GM12878 (cell line): ENCODE results near the gene STKLD1. TPM values are rescaled to one million over a fixed set of nuclear protein-coding genes. Genes with fewer than 3 reads are reported as not detected.

ENCODE experiments used
- ATAC-seq: fragments of 200-7000 bp; cut with Tn5 transposase; 3 replicates; pipeline ENCODE4 v1.9.1; 2020; ENCODE audit warnings: mild to moderate bottlenecking, moderate library complexity
- BruUV-seq: library from RNA; stranded (reverse); fragments of 400-500 nt; replicated peaks from 2 replicates; lab custom pipeline; 2021; lab: Mats Ljungman, UMichigan
- CTCF ChIA-PET: fragments of 300-600 bp; sonication (Branson Sonifier 250); formaldehyde crosslinking; extraction: SDS; loops from one replicate; lab custom pipeline; 2021; ENCODE audit warnings: inconsistent platforms; lab: Yijun Ruan, JAX
- POLR2A ChIA-PET: fragments of 350-600 bp; formaldehyde crosslinking; extraction: SDS; loops from one replicate; lab custom pipeline; 2021; ENCODE audit warnings: inconsistent platforms; lab: Charles Lee
- RAD21 ChIA-PET: fragments of 300-600 bp; sonication (Branson Sonifier 250); formaldehyde crosslinking; loops from one replicate; lab custom pipeline; 2023; ENCODE audit warnings: antibody characterized with exemption; ENCODE audit not compliant: unreplicated experiment; lab: Charles Lee
- SMC1A ChIA-PET: fragments of 300-600 bp; sonication (Branson Sonifier 250); formaldehyde crosslinking; loops from one replicate; lab custom pipeline; 2023; ENCODE audit not compliant: unreplicated experiment, uncharacterized antibody; lab: Charles Lee
- DNase-seq: peaks from one replicate; pipeline ENCODE4 v3.0.0-alpha.2; 2011; ENCODE audit warnings: low read depth, low spot score
- FAIRE-seq: peaks from 3 replicates; lab custom pipeline; 2011; peaks lifted over from hg19 to GRCh38; lab: Jason Lieb, UNC
- H2AFZ ChIP-seq: 2 replicates; pipeline ENCODE4 v1.6.0; 2011; ENCODE audit warnings: low read depth, low read length, control low read depth; ENCODE audit not compliant: control insufficient read depth
- H3K27ac ChIP-seq: 2 replicates; pipeline ENCODE4 v1.5.1; 2011; ENCODE audit warnings: control low read depth; ENCODE audit not compliant: control insufficient read depth, insufficient read depth
- H3K27me3 ChIP-seq, 2 experiments: replicated peaks in 1 of 2; 2 replicates each; pipeline versions ENCODE4 v1.6.0 to v1.6.1; 2011; ENCODE audit warnings: low read length in 1 of 2; ENCODE audit not compliant: control insufficient read depth in 2 of 2, insufficient read depth in 2 of 2
- H3K36me3 ChIP-seq, 2 experiments: 2 replicates each; pipeline ENCODE4 v1.5.1; 2011; ENCODE audit warnings: low read length in 1 of 2; ENCODE audit not compliant: control insufficient read depth in 2 of 2, insufficient read depth in 2 of 2
- H3K4me1 ChIP-seq: 2 replicates; pipeline ENCODE4 v1.6.1; 2011; ENCODE audit warnings: mild to moderate bottlenecking, low read length, moderate library complexity, mixed read lengths; ENCODE audit not compliant: control insufficient read depth, insufficient read depth
- H3K4me2 ChIP-seq: 2 replicates; pipeline ENCODE4 v1.6.0; 2011; ENCODE audit warnings: control low read depth; ENCODE audit not compliant: control insufficient read depth, insufficient read depth
- H3K4me3 ChIP-seq: fragments of 200-600 bp; sonication (generic); 2 replicates; pipeline ENCODE4 v1.5.1; 2016
- H3K79me2 ChIP-seq: 2 replicates; pipeline ENCODE4 v1.6.0; 2011; ENCODE audit warnings: low read length; ENCODE audit not compliant: control insufficient read depth, insufficient read depth
- H3K9ac ChIP-seq: 2 replicates; pipeline ENCODE4 v1.8.0; 2011; ENCODE audit warnings: low read length, control low read depth, mixed read lengths; ENCODE audit not compliant: control insufficient read depth, insufficient read depth
- H3K9me3 ChIP-seq: replicated peaks from 3 replicates; pipeline ENCODE4 v1.5.1; 2011; ENCODE audit warnings: mild to moderate bottlenecking, low read length; ENCODE audit not compliant: control insufficient read depth, insufficient read depth
- H4K20me1 ChIP-seq: 2 replicates; pipeline ENCODE4 v1.6.0; 2011; ENCODE audit not compliant: control insufficient read depth, insufficient read depth
- ASH2L ChIP-seq: fragments of 300-600, 200-600 bp; sonication (generic); IDR thresholded peaks from 2 replicates; pipeline ENCODE4 v1.6.1; 2017; ENCODE audit warnings: low read depth, mild to moderate bottlenecking, borderline replicate concordance
- CBFB ChIP-seq: IDR thresholded peaks from 2 replicates; pipeline ENCODE4 v1.6.1; 2016; ENCODE audit warnings: antibody characterized with exemption, low read depth
- CHD4 ChIP-seq: fragments of 200-600 bp; sonication (generic); IDR thresholded peaks from 2 replicates; pipeline ENCODE4 v1.6.1; 2016; ENCODE audit warnings: mild to moderate bottlenecking
- CREB1 ChIP-seq: IDR thresholded peaks from 2 replicates; pipeline ENCODE4 v1.6.1; 2012; ENCODE audit warnings: low read depth, mild to moderate bottlenecking, inconsistent platforms
- FOXK2 ChIP-seq: fragments of 450-650 bp; IDR thresholded peaks from 2 replicates; pipeline ENCODE4 v1.6.1; 2017; ENCODE audit warnings: mild to moderate bottlenecking, moderate library complexity
- HDAC6 ChIP-seq: fragments of 200-600 bp; sonication (generic); IDR thresholded peaks from one replicate; pipeline ENCODE4 v1.8.0; 2017; ENCODE audit warnings: antibody characterized with exemption; ENCODE audit not compliant: unreplicated experiment
- KLF5 ChIP-seq: fragments of 450-650 bp; IDR thresholded peaks from 2 replicates; pipeline ENCODE4 v1.6.1; 2014; ENCODE audit warnings: mild to moderate bottlenecking; ENCODE audit not compliant: partially characterized antibody
- NFYB ChIP-seq: IDR thresholded peaks from 2 replicates; pipeline ENCODE4 v1.6.1; 2011; ENCODE audit warnings: low read depth, mild to moderate bottlenecking, low read length, improper control_type of control experiment, moderate library complexity; ENCODE audit not compliant: insufficient read depth
- PAX5 ChIP-seq: IDR thresholded peaks from 2 replicates; pipeline ENCODE4 v1.6.1; 2011; ENCODE audit warnings: low read depth, low read length, borderline replicate concordance
- PAX8 ChIP-seq: fragments of 450-650 bp; IDR thresholded peaks from 2 replicates; pipeline ENCODE4 v1.6.1; 2017; ENCODE audit warnings: mild to moderate bottlenecking, moderate library complexity
- POLR2AphosphoS5 ChIP-seq: IDR thresholded peaks from 2 replicates; pipeline ENCODE4 v1.6.1; 2011; ENCODE audit warnings: mild to moderate bottlenecking, low read length, inconsistent platforms
- RB1 ChIP-seq: fragments of 450-650 bp; formaldehyde crosslinking; IDR thresholded peaks from 2 replicates; pipeline ENCODE4 v1.6.1; 2017; ENCODE audit warnings: mild to moderate bottlenecking, borderline replicate concordance
- STAT1 ChIP-seq: fragments of 450-650 bp; conservative IDR thresholded peaks from 2 replicates; pipeline ENCODE4 v1.6.1; 2014; ENCODE audit warnings: antibody characterized with exemption, mild to moderate bottlenecking
- SUPT20H ChIP-seq: IDR thresholded peaks from 2 replicates; pipeline ENCODE4 v1.6.1; 2011; ENCODE audit warnings: low read depth, mild to moderate bottlenecking, low read length, moderate library complexity, borderline replicate concordance; ENCODE audit not compliant: control insufficient read depth
- TAF1 ChIP-seq: IDR thresholded peaks from 2 replicates; pipeline ENCODE4 v1.6.1; 2011; ENCODE audit warnings: mild to moderate bottlenecking, low read depth, low read length, borderline replicate concordance
- YY1 ChIP-seq: IDR thresholded peaks from 2 replicates; pipeline ENCODE4 v1.6.1; 2011; ENCODE audit warnings: low read depth, mild to moderate bottlenecking, low read length
- ZBED1 ChIP-seq: IDR thresholded peaks from 2 replicates; pipeline ENCODE4 v1.6.1; 2016; ENCODE audit warnings: borderline replicate concordance
- ZNF217 ChIP-seq: fragments of 450-650 bp; IDR thresholded peaks from 2 replicates; pipeline ENCODE4 v1.6.1; 2017; ENCODE audit warnings: antibody characterized with exemption, mild to moderate bottlenecking
- WGBS: methylation state at CpG from one replicate; pipeline ENCODE4 v1.1.6; 2016; ENCODE audit warnings: low lambda C conversion rate; ENCODE audit not compliant: insufficient replicate concordance, insufficient coverage; ENCODE audit errors: missing lambda C conversion rate; 5-methylcytosine and 5-hydroxymethylcytosine counted together
- in situ Hi-C: fragments of 300-500 bp; cut with MboI; formaldehyde crosslinking; loops from 9 replicates; pipeline ENCODE4 v1.14.3; 2018; ENCODE audit warnings: mixed read lengths
- intact Hi-C: fragments of 100-400 bp; cut with micrococcal nuclease; formaldehyde crosslinking; loops from one replicate; pipeline ENCODE4 v1.14.2; 2022; ENCODE audit not compliant: unreplicated experiment
- polyA plus RNA-seq, 11 experiments: library from polyadenylated mRNA; depleted of rRNA in 4 of 11; unstranded in 6 of 11; stranded (reverse) in 5 of 11; fragments of >200 nt; fragmentation: Nextera tagmentation in 4 of 11; fragmentation: Illumina TruSeq in 1 of 11; extraction: Ambion mirVana in 4 of 11; extraction: Trizol in 1 of 11; gene quantifications; 1 replicate in 1 of 11; 2 replicates in 10 of 11; pipeline versions ENCODE4 v1.2.1 to v1.2.3, GENCODE V29; 2011 to 2016; ENCODE audit warnings: inconsistent platforms in 2 of 11, missing spikeins in 2 of 11, low read depth in 1 of 11
- total RNA-seq, 4 experiments: library from RNA; depleted of rRNA in 3 of 4; stranded (reverse); fragments of >200 nt in 3 of 4; fragmentation: Illumina TruSeq in 1 of 4; extraction: Trizol in 1 of 4; gene quantifications; 2 replicates each; pipeline versions ENCODE4 v1.2.1 to v1.2.3, GENCODE V29; 2013 to 2021
- TF ChIP-seq, protein P1 (sequence below): fragments of 450-650 bp; IDR thresholded peaks from 2 replicates; pipeline ENCODE4 v1.6.1; 2017; ENCODE audit warnings: mild to moderate bottlenecking, low read depth, inconsistent platforms; ENCODE audit not compliant: poor library complexity, severe bottlenecking
- TF ChIP-seq, protein P2 (sequence below): fragments of 450-650 bp; IDR thresholded peaks from 2 replicates; pipeline ENCODE4 v1.6.1; 2017; ENCODE audit warnings: mild to moderate bottlenecking, moderate library complexity

STKLD1 gene
- total and polyA plus RNA-seq, 10 of the 15 experiments (the other 5 are each of a cell fraction or from before 2014, with no cell fraction given) = 0.07 to 0.40 (median 0.29) TPM; not detected in 4

DNA sequence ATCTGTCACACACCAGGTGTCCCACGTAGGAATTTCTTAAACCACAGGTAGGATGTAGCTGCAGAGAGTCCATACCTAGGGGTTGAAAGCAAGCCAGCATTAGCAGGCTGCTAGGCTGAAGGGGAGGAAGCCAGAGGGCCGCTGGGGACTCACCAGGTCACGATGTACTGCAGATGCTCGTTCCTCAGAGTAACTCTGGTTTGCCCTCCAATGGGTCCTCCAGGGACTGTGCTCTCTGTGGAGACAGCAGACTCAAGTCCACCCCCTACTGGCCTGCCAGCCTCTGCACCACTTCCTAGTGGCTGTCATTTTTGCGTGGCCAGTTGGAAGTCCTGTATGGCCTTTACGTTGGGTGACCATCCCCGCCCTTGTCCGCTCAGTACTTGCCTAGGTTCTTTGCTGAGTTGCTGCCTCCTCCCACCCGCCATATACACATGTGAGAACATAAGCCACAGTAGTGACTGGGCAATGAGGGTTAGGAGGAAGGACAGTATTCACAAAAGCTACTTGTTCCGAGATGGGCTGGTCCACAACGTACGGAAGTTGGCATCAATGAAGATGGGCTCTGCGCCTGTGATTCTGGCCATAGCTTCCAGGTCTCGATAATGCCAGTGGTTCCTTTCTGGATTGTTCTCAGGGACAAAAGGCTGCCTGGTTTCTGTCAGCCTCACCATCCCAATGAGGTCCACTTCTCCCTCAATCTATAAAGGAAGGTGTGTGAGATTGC lies 24.1 kb upstream of the STKLD1 start:
- Histone ChIP-seq H3K4me1 (peaks cover 6% of the 10 kb centered on the region), H3K27ac (no peak overlapping the region), H3K4me2 (no peak overlapping the region), H3K36me3 (peaks cover 22 to 43% of the 10 kb centered on the region in 2 experiments), H3K9ac (no peak overlapping the region), H3K79me2 (peaks cover 48% of the 10 kb centered on the region), H3K9me3 (no peaks in the 10 kb centered on the region), H3K27me3 (no peaks in the 10 kb centered on the region), H4K20me1 (no peaks in the 10 kb centered on the region; the same call in 1 of the 2 replicates), H2AFZ (no peak overlapping the region), H3K4me3 (no peak overlapping the region)
- FAIRE-seq = no peak
- no peak for DNase-seq
- ATAC-seq = peak; percentile 33
- whole genome bisulfite sequencing = 74% methylated on average over 14 of the region's 14 CpGs
- SMC1A ChIA-PET = no interaction called here
- CTCF ChIA-PET = interaction anchor here (1.0 to 1.8 kb wide), 4 partner anchors 14 to 134 kb away, joined by 3 to 4 read pairs (median 4); no protein-coding TSS in a partner anchor
- RAD21 ChIA-PET = no interaction called here
- intact Hi-C loops = no loop called here
- in situ Hi-C loops = no loop called here
- BruUV-seq = TSS peak; percentile 31
- POLR2A ChIA-PET = interaction anchor here (0.7 to 0.9 kb wide), 2 partner anchors 20 to 111 kb away, joined by 3 to 4 read pairs; no protein-coding TSS in a partner anchor
- TF ChIP-seq YY1 (0 out of 2 replicates have a peak, but pooled peaks have one; percentile 25), HDAC6 (no peak), NFYB (no peak), RB1 (no peak), PAX8 (no peak), ZBED1 (0 out of 2 replicates have a peak, but pooled peaks have one; percentile 31), STAT1 (no peak), CHD4 (no peak), FOXK2 (no peak), ASH2L (no peak), TAF1 (no peak), ZNF217 (no peak), POLR2AphosphoS5 (peak; percentile 63), SUPT20H (no peak), CREB1 (peak; percentile 38; the same call in 1 of the 2 replicates), CBFB (0 out of 2 replicates have a peak, but pooled peaks have one; percentile 8), PAX5 (no peak), KLF5 (no peak)
- TF ChIP-seq, protein P1, sequence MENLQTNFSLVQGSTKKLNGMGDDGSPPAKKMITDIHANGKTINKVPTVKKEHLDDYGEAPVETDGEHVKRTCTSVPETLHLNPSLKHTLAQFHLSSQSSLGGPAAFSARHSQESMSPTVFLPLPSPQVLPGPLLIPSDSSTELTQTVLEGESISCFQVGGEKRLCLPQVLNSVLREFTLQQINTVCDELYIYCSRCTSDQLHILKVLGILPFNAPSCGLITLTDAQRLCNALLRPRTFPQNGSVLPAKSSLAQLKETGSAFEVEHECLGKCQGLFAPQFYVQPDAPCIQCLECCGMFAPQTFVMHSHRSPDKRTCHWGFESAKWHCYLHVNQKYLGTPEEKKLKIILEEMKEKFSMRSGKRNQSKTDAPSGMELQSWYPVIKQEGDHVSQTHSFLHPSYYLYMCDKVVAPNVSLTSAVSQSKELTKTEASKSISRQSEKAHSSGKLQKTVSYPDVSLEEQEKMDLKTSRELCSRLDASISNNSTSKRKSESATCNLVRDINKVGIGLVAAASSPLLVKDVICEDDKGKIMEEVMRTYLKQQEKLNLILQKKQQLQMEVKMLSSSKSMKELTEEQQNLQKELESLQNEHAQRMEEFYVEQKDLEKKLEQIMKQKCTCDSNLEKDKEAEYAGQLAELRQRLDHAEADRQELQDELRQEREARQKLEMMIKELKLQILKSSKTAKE = no peak
- TF ChIP-seq, protein P2, sequence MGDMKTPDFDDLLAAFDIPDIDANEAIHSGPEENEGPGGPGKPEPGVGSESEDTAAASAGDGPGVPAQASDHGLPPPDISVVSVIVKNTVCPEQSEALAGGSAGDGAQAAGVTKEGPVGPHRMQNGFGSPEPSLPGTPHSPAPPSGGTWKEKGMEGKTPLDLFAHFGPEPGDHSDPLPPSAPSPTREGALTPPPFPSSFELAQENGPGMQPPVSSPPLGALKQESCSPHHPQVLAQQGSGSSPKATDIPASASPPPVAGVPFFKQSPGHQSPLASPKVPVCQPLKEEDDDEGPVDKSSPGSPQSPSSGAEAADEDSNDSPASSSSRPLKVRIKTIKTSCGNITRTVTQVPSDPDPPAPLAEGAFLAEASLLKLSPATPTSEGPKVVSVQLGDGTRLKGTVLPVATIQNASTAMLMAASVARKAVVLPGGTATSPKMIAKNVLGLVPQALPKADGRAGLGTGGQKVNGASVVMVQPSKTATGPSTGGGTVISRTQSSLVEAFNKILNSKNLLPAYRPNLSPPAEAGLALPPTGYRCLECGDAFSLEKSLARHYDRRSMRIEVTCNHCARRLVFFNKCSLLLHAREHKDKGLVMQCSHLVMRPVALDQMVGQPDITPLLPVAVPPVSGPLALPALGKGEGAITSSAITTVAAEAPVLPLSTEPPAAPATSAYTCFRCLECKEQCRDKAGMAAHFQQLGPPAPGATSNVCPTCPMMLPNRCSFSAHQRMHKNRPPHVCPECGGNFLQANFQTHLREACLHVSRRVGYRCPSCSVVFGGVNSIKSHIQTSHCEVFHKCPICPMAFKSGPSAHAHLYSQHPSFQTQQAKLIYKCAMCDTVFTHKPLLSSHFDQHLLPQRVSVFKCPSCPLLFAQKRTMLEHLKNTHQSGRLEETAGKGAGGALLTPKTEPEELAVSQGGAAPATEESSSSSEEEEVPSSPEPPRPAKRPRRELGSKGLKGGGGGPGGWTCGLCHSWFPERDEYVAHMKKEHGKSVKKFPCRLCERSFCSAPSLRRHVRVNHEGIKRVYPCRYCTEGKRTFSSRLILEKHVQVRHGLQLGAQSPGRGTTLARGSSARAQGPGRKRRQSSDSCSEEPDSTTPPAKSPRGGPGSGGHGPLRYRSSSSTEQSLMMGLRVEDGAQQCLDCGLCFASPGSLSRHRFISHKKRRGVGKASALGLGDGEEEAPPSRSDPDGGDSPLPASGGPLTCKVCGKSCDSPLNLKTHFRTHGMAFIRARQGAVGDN = no peak
